ENCODE measurements around the gene ARPC2.
A peak's percentile ranks its signal among the peaks of the same experiment; 100 is the strongest.

ARPC2 gene

DNA sequence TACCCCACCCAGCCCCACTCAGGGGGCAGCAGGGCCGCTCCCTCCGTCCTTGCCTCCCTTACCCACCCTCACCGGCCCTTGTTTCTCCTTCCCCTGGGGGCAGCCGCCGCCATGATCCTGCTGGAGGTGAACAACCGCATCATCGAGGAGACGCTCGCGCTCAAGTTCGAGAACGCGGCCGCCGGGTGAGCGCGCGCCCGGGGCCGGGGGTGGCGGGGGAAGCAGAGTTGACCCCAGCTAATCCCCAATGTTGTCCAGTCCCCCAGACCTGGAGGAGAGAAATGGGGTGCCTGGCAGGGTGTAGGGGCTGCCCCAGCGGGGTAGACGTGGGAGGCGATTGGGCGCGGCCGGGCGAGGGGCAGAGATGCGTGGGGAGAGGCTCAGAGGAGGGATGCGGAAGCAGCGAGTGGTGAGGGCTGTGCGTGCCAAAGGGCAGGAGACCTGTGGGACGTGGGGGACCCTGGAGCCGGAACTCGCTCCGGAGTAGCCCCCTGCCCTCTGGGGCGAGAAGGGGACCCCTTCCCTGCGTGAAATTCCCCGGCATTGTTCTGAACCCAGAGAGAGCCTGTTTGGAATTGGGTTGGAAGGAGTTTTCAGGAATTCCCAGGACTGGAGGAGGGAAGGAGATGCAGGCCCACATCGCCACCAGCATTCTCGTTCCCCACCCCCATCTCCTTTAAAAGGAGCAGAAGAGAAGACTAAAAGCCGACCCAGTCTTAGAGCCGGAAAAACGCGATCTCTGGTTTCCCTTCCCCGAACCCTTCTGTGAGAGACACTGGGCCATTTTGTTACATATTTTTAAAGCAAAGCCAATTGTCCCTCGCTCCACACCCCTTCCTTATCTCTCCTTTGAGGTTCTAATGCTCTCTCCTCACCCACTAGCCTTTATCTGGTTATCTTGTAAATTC lies 625 bp downstream of the ARPC2 start:
- DNase-seq = peak; percentile 18 to 23

DNA sequence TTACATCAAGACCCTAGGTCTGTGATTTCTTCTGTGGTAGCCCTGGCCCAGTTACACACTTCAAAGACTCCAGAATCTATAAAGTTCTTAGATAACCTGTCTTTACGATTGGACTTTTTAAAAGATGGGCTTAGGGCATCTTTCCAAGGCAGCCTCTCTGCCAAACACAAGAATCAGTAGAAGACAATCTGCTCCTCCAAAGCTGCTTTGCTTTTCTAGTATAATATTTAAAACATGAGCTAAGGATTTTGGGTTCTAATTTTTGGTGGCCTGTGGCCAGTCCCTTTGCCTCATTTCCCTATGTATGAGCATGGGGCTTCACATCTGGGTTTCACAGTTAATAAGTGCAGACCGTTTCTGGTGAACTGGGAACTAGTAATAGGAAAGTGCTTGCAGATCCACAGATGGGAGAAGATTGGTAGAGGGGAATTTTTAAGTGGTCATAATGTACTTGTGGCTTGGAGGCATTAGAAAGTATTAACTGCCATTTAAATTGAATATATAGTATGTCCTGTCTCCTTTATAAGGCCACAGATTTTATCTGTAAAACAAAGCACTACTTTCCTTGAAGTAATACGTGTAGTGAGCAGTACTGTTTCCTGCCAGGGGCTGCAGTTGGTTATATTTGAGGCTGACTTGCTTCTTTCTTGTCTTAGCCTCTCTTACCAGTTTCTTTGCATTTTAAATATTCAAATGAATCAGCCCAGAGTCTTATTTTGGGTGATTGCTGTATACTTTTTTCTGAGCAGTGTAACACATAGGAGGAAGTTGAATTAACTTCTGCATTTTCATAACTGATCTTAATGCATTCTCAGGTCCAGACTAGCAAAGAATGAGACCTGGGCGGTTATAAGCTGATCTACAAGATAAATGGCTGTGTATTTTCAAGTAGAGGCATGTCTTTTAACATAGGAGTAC lies 1.5 kb downstream of the ARPC2 start:
- peak; percentile 71 to 74 for DNase-seq

- peak in 1 of 2 experiments; percentile 25 for DNase-seq
Measured at GRCh38 chr2:218219934-218220333, 2.9 kb downstream of the ARPC2 start.

- DNase-seq = peak in 1 of 2 experiments; percentile 7
Measured at GRCh38 chr2:218221000-218221399, 4.0 kb downstream of the ARPC2 start.

DNA sequence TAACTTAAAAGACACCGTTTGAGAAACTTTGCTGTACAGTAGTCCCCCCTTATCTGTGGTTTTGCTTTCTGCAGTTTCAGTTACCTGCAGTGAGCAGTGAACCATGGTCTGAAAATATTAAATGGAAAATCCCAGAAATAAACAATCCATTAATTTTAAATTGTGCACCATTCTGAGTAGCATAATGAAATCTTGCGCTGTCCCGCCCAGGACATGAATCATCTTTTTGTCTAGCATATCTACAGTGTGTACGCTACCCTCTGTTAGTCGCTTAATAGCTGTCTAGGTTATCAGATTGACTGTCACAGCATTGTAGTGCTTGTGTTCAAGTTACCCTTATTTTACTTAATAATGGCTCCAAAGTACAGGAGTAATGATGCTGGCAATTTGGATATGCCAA lies 6.1 kb downstream of the ARPC2 start:
- no peak for DNase-seq

- no peak for DNase-seq
Measured at GRCh38 chr2:218224186-218224585, 7.2 kb downstream of the ARPC2 start.

DNA sequence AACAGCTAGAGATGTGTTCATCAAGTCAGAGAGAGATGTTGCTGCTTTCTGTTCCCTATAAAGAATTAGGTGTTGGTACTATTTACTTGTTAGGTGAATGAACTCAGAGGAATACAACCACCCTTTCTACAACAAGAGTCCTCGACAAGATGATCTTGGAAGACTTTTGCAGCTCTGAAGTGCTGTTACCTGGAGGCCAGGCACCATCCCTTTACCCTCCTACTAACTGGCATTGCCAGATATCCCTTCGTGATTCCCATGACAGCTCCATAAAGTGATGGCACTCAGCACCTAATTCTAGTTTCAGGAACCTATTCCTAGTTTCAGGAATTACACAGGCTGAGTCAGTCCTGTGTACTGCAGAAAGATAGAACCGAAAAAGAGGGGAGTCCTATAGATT lies 9.9 kb downstream of the ARPC2 start:
- no peak for DNase-seq

- DNase-seq = no peak
Measured at GRCh38 chr2:218228366-218229090, 11.5 kb downstream of the ARPC2 start.

DNA sequence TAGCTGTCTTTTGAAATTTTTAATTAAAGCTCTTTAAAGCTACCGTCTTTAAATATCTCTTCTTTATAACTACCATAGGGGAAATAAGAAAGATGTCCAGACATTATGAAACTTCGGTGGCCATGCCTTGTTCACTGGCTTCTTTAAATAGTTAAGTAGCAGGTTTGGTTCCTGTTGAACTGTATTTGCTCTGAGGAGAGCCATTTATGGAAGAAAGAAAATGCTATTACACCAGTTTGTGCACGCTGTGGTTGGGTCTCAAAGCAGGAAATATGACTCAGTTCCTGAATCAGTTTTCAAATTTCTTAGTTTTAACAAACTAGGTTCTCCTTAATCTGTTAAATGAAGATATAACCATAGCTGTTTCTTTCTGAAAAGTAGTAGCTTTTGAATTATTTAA lies 12.2 kb downstream of the ARPC2 start:
- DNase-seq = peak; percentile 88 to 91

GRCh38 chr2:218229851-218230250 lies 12.9 kb downstream of the ARPC2 start:
- no peak for DNase-seq

- no peak for DNase-seq
Measured at GRCh38 chr2:218230882-218231281, 13.9 kb downstream of the ARPC2 start.

GRCh38 chr2:218233543-218233942 lies 16.6 kb downstream of the ARPC2 start:
- DNase-seq = no peak

- no peak for DNase-seq
Measured at GRCh38 chr2:218234521-218234920, 17.5 kb downstream of the ARPC2 start.

DNA sequence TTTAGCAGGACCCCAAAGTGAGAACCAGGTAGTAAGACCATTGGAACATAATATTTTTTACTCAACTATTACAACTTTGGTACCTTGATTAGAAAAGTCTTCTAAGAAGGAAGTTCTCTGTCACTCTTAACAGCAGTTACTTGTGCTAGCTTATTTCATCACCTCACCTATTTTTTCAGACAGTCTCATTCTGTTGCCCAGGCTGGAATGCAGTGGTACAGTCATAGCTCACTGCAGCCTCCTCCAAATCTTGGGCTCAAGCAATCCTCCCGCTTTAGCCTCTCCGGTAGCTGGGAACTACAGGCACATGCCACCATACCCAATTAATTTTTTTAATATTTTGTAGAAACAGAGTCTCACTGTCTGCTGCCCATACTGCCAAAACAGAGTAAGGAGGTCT lies 18.0 kb downstream of the ARPC2 start:
- no peak for DNase-seq

DNA sequence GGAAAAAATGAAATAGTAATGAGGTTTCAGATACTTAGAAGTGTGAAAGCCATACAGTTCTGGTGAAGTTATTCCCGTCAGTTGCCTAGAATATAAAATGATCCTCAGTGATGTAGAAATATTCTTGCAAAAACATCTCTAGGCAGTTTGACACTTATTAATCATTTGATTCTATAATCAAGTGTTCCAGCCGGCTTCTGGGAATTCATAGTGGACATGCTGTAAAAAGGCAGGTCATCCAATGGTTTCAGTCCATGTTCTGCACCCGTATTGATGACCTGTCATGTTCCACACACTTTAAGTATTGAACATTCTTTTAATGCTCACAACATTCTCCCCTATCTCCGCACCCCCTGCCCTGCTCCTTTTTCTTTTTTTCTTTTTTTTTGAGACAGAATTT lies 19.8 kb downstream of the ARPC2 start:
- no peak for DNase-seq

GRCh38 chr2:218238887-218239286 lies 21.9 kb downstream of the ARPC2 start:
- no peak for DNase-seq

GRCh38 chr2:218244204-218244603 lies 27.2 kb downstream of the ARPC2 start:
- DNase-seq = no peak

- no peak for DNase-seq
Measured at GRCh38 chr2:218244665-218245064, 27.7 kb downstream of the ARPC2 start.

GRCh38 chr2:218245214-218245613 lies 28.2 kb downstream of the ARPC2 start:
- no peak for DNase-seq

- no peak for DNase-seq
Measured at GRCh38 chr2:218249691-218250090, 32.7 kb downstream of the ARPC2 start.

DNA sequence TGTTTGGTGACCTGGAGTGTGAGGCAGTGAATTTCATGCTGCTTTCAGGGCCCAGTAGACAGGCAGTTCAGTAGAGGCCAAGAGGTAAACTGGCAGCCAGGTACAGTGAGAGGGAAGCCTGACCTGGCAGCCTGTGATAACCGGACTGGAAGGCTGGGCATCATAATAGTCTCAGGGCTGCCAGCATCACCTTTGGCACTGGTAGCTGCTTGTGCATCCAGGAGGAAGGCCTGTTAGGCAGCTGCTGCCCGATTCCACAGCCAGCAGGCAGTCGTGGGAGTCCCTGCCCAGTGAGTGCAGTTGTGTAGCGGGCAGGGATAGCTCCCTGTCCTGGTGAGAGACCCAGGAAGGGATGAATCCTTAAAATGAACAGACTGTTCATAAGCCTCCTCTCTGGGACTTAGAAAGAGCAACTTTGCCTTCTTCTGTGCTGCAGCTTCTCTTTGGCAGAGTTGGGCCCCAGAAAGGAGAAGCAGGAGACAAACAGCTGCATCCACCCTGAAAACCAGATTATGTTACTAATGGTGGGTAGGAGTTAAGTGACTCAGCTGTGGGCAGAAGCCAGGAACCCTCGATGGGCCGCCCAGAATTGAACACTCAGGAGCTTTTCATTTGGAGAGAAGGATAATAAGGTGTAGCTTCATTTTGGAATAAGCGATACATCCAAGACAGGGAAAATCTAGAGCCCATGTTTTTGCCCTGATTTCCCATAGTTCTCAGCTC lies 35.7 kb downstream of the ARPC2 start:
- no peak for DNase-seq

DNA sequence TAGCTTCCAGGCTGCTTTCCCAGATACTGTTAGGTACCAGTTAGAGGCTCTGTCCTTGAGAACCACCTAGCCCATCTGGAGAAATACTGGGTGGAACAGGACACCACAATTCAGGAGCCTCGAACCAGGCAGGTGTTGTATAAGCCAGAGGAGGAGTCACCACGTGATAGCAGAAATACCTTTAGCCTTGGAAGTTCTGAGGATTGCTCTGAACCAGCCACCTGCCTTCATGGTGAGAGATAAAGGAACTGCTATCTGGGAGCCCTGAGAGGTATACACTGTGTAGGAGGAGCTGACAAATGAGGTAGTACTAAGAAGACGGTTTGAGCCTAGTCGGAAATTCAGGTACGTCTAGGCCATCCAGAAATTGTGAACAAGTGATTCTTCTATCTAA lies 36.2 kb downstream of the ARPC2 start:
- no peak for DNase-seq
